Neural cell (in vitro differentiated cells): ENCODE measurements around the gene OBSCN.

Experiments used
- EZH2 ChIP-seq: fragments of 200-600, 300-800 bp; shearing (Covaris generic), sonication (generic); IDR thresholded peaks from 2 replicates; pipeline ENCODE4 v1.6.1; 2014; ENCODE audit warnings: antibody characterized with exemption, low read length, borderline replicate concordance, mild to moderate bottlenecking; ENCODE audit not compliant: insufficient read depth, poor library complexity, severe bottlenecking
- MXI1 ChIP-seq: fragments of 450-650 bp; conservative IDR thresholded peaks from 2 replicates; pipeline ENCODE4 v1.6.1; 2014; ENCODE audit warnings: antibody characterized with exemption, mild to moderate bottlenecking; ENCODE audit not compliant: poor library complexity, severe bottlenecking
- POLR2AphosphoS5 ChIP-seq: IDR thresholded peaks from 2 replicates; pipeline ENCODE4 v1.6.1; 2012
- SMC3 ChIP-seq: fragments of 450-650 bp; conservative IDR thresholded peaks from 2 replicates; pipeline ENCODE4 v1.6.1; 2014; ENCODE audit warnings: antibody characterized with exemption, mild to moderate bottlenecking, moderate library complexity; ENCODE audit not compliant: poor library complexity
- TAF1 ChIP-seq: IDR thresholded peaks from 2 replicates; pipeline ENCODE4 v1.6.1; 2012; ENCODE audit warnings: low read depth
- TF ChIP-seq, protein P1 (sequence below): fragments of 450-650 bp; IDR thresholded peaks from 2 replicates; pipeline ENCODE4 v1.5.1; 2014; ENCODE audit warnings: antibody characterized with exemption, mild to moderate bottlenecking, moderate library complexity; ENCODE audit not compliant: poor library complexity, severe bottlenecking
- TF ChIP-seq, protein P2 (sequence below): IDR thresholded peaks from 2 replicates; pipeline ENCODE4 v1.6.1; 2012; ENCODE audit warnings: borderline replicate concordance

DNA sequence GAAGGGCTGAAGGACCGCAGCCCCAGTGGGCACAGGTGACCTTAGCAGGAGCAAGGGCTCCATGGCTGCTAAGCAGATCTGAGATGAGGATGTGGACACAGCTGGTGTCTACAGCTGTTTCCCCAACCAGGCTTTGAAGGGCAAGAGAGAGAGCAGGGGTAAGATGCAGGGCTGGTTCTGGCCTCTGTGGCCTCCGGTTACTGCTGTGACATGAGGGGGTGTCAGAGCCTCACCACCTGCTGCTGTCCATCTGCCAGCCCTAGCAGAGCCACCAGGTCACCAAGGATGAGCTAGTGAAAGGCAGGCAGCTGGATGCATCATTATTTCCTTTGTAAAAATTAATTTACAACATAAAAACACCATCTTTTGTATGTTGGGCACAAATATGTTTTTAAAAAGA, 33.4 kb downstream of the OBSCN start:
- no peak for TF ChIP-seq MXI1
- TF ChIP-seq, protein P1, sequence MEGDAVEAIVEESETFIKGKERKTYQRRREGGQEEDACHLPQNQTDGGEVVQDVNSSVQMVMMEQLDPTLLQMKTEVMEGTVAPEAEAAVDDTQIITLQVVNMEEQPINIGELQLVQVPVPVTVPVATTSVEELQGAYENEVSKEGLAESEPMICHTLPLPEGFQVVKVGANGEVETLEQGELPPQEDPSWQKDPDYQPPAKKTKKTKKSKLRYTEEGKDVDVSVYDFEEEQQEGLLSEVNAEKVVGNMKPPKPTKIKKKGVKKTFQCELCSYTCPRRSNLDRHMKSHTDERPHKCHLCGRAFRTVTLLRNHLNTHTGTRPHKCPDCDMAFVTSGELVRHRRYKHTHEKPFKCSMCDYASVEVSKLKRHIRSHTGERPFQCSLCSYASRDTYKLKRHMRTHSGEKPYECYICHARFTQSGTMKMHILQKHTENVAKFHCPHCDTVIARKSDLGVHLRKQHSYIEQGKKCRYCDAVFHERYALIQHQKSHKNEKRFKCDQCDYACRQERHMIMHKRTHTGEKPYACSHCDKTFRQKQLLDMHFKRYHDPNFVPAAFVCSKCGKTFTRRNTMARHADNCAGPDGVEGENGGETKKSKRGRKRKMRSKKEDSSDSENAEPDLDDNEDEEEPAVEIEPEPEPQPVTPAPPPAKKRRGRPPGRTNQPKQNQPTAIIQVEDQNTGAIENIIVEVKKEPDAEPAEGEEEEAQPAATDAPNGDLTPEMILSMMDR: no peak
- TF ChIP-seq POLR2AphosphoS5: no peak
- no peak for TF ChIP-seq TAF1
- TF ChIP-seq EZH2: no peak
- TF ChIP-seq, protein P2, sequence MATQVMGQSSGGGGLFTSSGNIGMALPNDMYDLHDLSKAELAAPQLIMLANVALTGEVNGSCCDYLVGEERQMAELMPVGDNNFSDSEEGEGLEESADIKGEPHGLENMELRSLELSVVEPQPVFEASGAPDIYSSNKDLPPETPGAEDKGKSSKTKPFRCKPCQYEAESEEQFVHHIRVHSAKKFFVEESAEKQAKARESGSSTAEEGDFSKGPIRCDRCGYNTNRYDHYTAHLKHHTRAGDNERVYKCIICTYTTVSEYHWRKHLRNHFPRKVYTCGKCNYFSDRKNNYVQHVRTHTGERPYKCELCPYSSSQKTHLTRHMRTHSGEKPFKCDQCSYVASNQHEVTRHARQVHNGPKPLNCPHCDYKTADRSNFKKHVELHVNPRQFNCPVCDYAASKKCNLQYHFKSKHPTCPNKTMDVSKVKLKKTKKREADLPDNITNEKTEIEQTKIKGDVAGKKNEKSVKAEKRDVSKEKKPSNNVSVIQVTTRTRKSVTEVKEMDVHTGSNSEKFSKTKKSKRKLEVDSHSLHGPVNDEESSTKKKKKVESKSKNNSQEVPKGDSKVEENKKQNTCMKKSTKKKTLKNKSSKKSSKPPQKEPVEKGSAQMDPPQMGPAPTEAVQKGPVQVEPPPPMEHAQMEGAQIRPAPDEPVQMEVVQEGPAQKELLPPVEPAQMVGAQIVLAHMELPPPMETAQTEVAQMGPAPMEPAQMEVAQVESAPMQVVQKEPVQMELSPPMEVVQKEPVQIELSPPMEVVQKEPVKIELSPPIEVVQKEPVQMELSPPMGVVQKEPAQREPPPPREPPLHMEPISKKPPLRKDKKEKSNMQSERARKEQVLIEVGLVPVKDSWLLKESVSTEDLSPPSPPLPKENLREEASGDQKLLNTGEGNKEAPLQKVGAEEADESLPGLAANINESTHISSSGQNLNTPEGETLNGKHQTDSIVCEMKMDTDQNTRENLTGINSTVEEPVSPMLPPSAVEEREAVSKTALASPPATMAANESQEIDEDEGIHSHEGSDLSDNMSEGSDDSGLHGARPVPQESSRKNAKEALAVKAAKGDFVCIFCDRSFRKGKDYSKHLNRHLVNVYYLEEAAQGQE: no peak
- no peak for TF ChIP-seq SMC3
